Right cardiac atrium (tissue), 5 donors: ENCODE data around the gene SDF2L1. TPM values are rescaled to one million over a fixed set of nuclear protein-coding genes. Genes with fewer than 3 reads are reported as not detected.
"Not testable (repeated sequence)": the region's sequence is repeated elsewhere in the genome, so short reads cannot be mapped to it uniquely, and the experiment has no call there.

Source experiments
- ATAC-seq, 2 donors: fragments of 200-7000 bp; cut with Tn5 transposase; one replicate each; pipeline versions ENCODE4 v1.8.0 to v1.9.1; 2020; ENCODE audit warnings: moderate library complexity in 2 of 2, mild to moderate bottlenecking in 1 of 2
- DNase-seq, 3 donors: peaks; one replicate each; pipeline ENCODE4 v3.0.0-alpha.2; 2020
- H3K27ac ChIP-seq: one replicate; pipeline ENCODE4 v1.5.1; 2013; ENCODE audit warnings: mild to moderate bottlenecking, low read length, control low read depth, moderate library complexity
- H3K27me3 ChIP-seq: one replicate; pipeline ENCODE4 v1.6.1; 2013; ENCODE audit not compliant: control insufficient read depth, insufficient read depth
- H3K4me1 ChIP-seq: one replicate; pipeline ENCODE4 v1.6.1; 2013; ENCODE audit warnings: low read length; ENCODE audit not compliant: control insufficient read depth, insufficient read depth
- H3K4me3 ChIP-seq: one replicate; pipeline ENCODE4 v1.5.1; 2013; ENCODE audit warnings: low read length, control low read depth
- H3K9me3 ChIP-seq: one replicate; pipeline ENCODE4 v1.6.1; 2013; ENCODE audit warnings: low read length; ENCODE audit not compliant: control insufficient read depth
- WGBS: extraction: QIAGEN DNeasy Blood & Tissue Kit; methylation state at CpG from one replicate; pipeline ENCODE4 v1.1.7; 2013; 5-methylcytosine and 5-hydroxymethylcytosine counted together
- intact Hi-C, 4 donors: fragments of 100-400 bp; cut with DNase I; formaldehyde crosslinking; loops; one replicate each; pipeline versions ENCODE4 v1.11.0 to v1.14.0; 2022 to 2023
- polyA plus RNA-seq: library from polyadenylated mRNA; stranded (reverse); fragments of 200-250 nt; gene quantifications from one replicate; pipeline ENCODE4 v1.2.3, GENCODE V29; 2013
- total RNA-seq, 4 donors: library from RNA; stranded (reverse); fragmentation: NEBNext Ultra II Directional; extraction: Animal tissue kit (Norgen Biotek cat#: 25700); gene quantifications; one replicate each; pipeline ENCODE4 v1.2.1, GENCODE V29; 2021
- donor health status: healthy with polysubstance abuse.
- donor health status: DM: no; HTN: yes; CAD: no.
- donor health status: DM: no; HTN: no; CAD: no.
- donor health status: DM: no; HTN: yes; CAD: no; lungs with severe emphysema.
- donor health status: DM: yes; HTN: yes; CAD: no.

The SDF2L1 gene
- total and polyA plus RNA-seq, 5 donors = 14.4 to 37.5 (median 34.9) TPM

GRCh38 chr22:21632237-21632895 is 9.7 kb upstream of the SDF2L1 start, which contains the start of gene CCDC116:
Gene CCDC116, plus strand, starts transcription at chr22:21632760. Its CDS starts 422 bp downstream, at chr22:21633182.
- H3K9me3 ChIP-seq = no peaks in the 10 kb centered on the region
- 85% methylated on average over 27 of the region's 27 CpGs for WGBS
- ATAC-seq (no peak), DNase-seq (peak in 2 of 3 donors; percentile 66 to 74)
- no peak within 1 kb of the TSS for H3K27ac ChIP-seq
- H3K4me1 ChIP-seq = peaks cover 5% of the 10 kb centered on the region
- intact Hi-C loops = no loop called here
- H3K27me3 ChIP-seq = no peaks in the 10 kb centered on the region
- no peak within 1 kb of the TSS for H3K4me3 ChIP-seq

DNA sequence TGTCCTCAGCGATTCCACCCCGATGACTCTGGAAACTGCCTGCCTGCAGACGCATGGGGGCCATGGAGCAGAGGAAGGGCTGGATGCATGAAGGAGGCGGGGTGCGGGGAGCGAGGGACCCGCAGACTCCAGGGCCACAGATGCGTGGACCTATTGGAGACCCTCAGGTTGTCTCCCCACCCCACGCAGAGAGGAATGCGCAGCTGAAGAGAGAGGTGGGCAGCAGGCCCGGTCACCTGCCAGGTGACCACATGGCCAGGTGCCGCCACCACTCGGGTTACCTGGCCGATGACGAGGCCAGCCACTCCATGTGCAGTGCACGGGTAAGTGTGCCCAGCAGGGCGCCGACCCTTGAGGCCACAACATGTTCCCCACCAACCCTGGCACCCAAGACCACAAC is 9.2 kb upstream of the SDF2L1 start:
- ATAC-seq (no peak), DNase-seq (no peak)
- no peak overlapping the region for H3K27ac ChIP-seq
- 97% methylated on average over 18 of the region's 18 CpGs for WGBS
- intact Hi-C loops = no loop called here
- no peaks in the 10 kb centered on the region for H3K9me3 ChIP-seq
- H3K4me3 ChIP-seq = no peak overlapping the region
- no peaks in the 10 kb centered on the region for H3K27me3 ChIP-seq
- H3K4me1 ChIP-seq = peaks cover 5% of the 10 kb centered on the region

- Histone ChIP-seq H3K27ac (no peak overlapping the region), H3K9me3 (no peaks in the 10 kb centered on the region), H3K27me3 (no peaks in the 10 kb centered on the region), H3K4me3 (no peak overlapping the region), H3K4me1 (peaks cover 5% of the 10 kb centered on the region)
- ATAC-seq (no peak), DNase-seq (no peak)
- intact Hi-C loops = no loop called here
- 92% methylated on average over 4 of the region's 4 CpGs for WGBS
Observed at GRCh38 chr22:21633481-21633880, 8.6 kb upstream of the SDF2L1 start.

DNA sequence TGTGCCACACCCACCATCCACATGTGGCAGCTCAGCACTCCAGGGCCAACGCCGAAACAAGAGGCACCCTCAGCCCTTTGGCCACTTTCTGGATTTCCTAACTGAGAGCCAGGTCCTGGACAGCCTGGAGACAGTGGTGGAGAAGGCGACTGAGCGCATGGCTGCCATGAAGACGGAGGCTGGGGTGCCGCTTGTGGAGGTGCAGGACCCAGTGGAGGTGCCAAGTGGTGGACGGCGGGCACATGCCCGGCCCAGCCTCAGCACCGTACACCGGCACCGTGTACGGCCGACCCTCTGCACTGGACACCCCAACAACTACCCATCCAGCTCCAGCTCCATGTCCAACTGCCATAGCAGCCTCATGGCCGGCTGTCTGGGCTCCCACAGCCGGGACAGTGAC is 8.0 kb upstream of the SDF2L1 start:
- WGBS = 95% methylated on average over 16 of the region's 16 CpGs
- intact Hi-C loops = no loop called here

GRCh38 chr22:21634844-21635243 is 7.3 kb upstream of the SDF2L1 start:
- DNase-seq (no peak), ATAC-seq (no peak)
- Histone ChIP-seq H3K4me1 (no peaks in the 10 kb centered on the region), H3K4me3 (no peak overlapping the region), H3K27me3 (no peaks in the 10 kb centered on the region), H3K27ac (no peak overlapping the region), H3K9me3 (no peaks in the 10 kb centered on the region)
- intact Hi-C loops = no loop called here
- WGBS = 88% methylated on average over 19 of the region's 19 CpGs

More for the DNA sequence above, 8.0 kb upstream of the SDF2L1 start:
- Histone ChIP-seq H3K4me3 (no peak overlapping the region), H3K9me3 (no peaks in the 10 kb centered on the region), H3K27ac (no peak overlapping the region), H3K4me1 (peaks cover 2% of the 10 kb centered on the region), H3K27me3 (no peaks in the 10 kb centered on the region)
- no peak for ATAC-seq
- DNase-seq = no peak

DNA sequence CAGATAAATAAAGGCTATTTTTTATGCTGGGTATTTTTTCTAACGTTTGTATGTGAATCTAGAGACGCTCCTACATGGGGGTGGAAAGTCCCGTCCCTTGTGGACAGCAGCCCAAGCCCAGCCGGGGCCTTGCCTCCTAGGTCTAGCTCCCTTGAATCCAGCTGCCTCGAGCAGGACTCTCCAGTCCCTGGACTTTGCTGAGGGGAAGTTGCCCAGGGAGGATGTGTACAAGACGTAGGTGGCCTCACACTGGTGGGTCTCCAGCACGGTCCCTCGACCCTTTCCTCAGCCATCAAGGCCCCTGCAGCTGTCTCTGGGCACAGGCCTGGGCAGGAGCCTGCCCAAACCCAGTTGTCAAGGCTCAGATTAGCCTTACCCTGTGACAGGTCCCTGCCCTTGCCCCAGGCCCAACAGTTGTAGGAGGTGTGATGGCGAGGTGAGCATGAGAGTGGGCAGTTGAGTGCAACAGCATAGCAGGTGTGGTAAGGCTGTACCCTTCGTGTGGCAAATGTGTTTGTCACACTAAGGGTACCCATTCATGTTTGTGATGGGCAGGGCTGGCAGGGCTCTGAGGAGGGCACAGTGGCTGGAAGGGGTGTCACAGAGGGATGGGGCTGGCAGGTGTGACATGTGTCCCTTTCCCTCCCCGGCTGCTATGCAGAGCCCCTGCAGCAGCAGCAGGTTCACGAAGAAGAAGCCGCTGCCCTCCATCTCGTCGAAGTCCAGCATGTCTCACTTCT is 6.2 kb upstream of the SDF2L1 start:
- Histone ChIP-seq H3K4me1 (no peaks in the 10 kb centered on the region), H3K27me3 (no peaks in the 10 kb centered on the region), H3K4me3 (no peak overlapping the region), H3K27ac (no peak overlapping the region), H3K9me3 (no peaks in the 10 kb centered on the region)
- 84% methylated on average over 15 of the region's 15 CpGs for WGBS
- intact Hi-C loops = no loop called here
- no peak for ATAC-seq
- peak in 1 of 3 donors; percentile 15 for DNase-seq

DNA sequence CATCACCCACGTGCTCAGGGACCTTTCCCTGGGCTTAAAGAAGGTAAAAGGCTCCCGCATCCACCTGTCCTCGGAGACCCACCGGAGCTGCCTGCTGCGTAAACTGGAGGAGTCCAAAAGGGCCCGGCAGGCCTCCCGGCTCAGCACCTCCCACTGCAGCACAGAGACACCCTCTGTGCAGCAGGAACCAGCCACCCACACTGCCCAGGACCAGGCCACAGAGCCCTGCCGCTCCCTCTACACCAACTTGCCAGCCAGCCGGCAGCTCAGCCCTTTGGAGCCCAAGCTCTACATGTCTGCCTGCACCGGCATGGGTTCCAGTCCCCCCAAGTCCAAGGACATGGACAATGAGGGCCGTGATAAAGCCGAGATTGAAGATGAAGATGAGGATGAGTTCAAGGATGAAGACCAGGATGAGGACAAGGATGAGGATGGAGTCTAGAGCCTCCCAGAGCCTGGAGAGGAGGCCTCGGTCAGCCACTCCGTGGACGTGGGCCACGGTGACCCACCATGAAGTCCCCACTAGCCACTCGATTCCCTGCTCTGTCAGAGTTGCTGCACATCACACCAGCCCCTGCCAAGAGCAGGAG is 5.4 kb upstream of the SDF2L1 start:
- no peaks in the 10 kb centered on the region for H3K9me3 ChIP-seq
- ATAC-seq (no peak), DNase-seq (peak in 1 of 3 donors; percentile 45)
- intact Hi-C loops = no loop called here
- no peaks in the 10 kb centered on the region for H3K4me1 ChIP-seq
- H3K4me3 ChIP-seq = no peak overlapping the region
- H3K27me3 ChIP-seq = no peaks in the 10 kb centered on the region
- 91% methylated on average over 17 of the region's 17 CpGs for WGBS
- H3K27ac ChIP-seq = no peak overlapping the region

DNA sequence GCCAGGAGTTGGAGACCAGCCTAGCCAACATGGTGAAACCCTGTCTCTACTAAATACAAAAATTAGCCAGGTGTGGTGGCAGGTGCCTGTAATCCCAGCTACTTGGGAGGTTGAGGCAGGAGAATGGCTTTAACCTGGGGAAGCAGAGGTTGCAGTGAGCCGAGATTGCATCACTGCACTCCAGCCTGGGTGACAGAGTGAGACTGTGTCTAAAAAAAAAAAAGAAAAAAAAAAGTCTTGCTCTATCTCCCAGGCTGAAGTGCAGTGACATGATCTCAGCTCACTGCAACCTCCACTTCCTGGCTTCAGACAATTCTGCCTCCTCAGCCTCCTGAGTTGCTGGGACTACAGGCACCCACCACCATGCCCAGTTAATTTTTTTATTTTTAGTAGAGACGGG is 4.7 kb upstream of the SDF2L1 start:
- DNase-seq = peak in 1 of 3 donors; percentile 2
- H3K9me3 ChIP-seq, ATAC-seq, intact Hi-C loops, H3K27ac ChIP-seq, H3K4me3 ChIP-seq, H3K4me1 ChIP-seq, H3K27me3 ChIP-seq: not testable (repeated sequence)
- 86% methylated on average over 2 of the region's 2 CpGs for WGBS

GRCh38 chr22:21639359-21639758 is 2.7 kb upstream of the SDF2L1 start:
- ATAC-seq = no peak

DNA sequence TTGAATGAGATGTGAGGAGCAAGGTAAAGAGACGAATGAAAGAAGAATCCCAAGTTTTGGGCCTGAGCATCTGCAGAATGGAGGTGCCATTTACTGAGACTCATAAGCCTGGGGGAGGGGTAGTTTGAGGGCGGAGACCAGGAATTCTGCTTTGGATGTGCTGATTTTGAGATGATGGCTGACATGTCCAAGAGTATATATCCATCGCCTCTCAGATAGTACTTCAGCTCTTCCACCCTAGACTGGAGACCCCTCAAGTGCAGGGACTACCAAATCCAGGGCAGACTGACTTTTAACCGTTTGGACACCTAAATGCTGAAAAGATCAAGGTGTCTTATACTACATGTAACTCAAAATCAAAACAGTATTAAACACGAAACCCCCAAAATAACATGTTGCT is 1.3 kb upstream of the SDF2L1 start:
- H3K4me3 ChIP-seq = no peak overlapping the region
- intact Hi-C loops = no loop called here
- H3K4me1 ChIP-seq = no peaks in the 10 kb centered on the region
- no peaks in the 10 kb centered on the region for H3K27me3 ChIP-seq
- no peak overlapping the region for H3K27ac ChIP-seq
- 88% methylated on average over 5 of the region's 5 CpGs for whole genome bisulfite sequencing
- DNase-seq = peak in 1 of 3 donors; percentile 16
- ATAC-seq = no peak
- H3K9me3 ChIP-seq = no peaks in the 10 kb centered on the region

More at GRCh38 chr22:21639359-21639758, 2.7 kb upstream of the SDF2L1 start:
- H3K27ac ChIP-seq = no peak overlapping the region
- no peaks in the 10 kb centered on the region for H3K4me1 ChIP-seq
- no peak overlapping the region for H3K4me3 ChIP-seq
- H3K9me3 ChIP-seq = no peaks in the 10 kb centered on the region
- intact Hi-C loops = no loop called here
- peak in 1 of 3 donors; percentile 7 for DNase-seq
- WGBS = 75% methylated on average over 4 of the region's 4 CpGs
- H3K27me3 ChIP-seq = no peaks in the 10 kb centered on the region

DNA sequence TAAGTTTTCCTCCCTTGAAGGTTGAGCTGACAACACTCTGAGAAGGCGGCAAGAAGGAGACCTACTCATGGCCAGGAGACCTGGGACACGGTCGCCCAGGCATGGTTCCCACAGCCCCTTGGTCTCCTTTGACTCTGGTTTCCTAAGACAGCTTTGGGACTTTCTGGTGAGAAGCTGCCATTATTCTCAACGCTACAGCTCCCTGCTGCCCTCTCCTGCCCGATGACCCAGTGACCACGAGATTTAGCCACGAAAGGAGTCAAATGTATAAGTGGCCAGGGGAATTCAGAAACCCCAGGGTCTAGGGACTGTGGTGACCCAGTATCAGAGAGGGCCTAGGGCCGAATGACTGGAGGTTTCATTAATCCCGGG is 699 bp upstream of the SDF2L1 start:
- H3K27ac ChIP-seq = peak overlapping the region; percentile 59

More for the DNA sequence above, 699 bp upstream of the SDF2L1 start:
- 5% methylated on average over 9 of the region's 9 CpGs for WGBS
- ATAC-seq (peak; percentile 57 to 58), DNase-seq (peak in 2 of 3 donors; percentile 63 to 74)
- Histone ChIP-seq H3K27me3 (no peaks in the 10 kb centered on the region), H3K4me1 (no peaks in the 10 kb centered on the region), H3K9me3 (no peaks in the 10 kb centered on the region), H3K4me3 (peak overlapping the region; percentile 45)
- intact Hi-C loops = no loop called here
